CD4-positive, alpha-beta T cell treated with Interleukin-17A for 1 hour (primary cell): ENCODE results near the gene NCK1.

ENCODE experiments used
- DNase-seq: peaks from one replicate; pipeline ENCODE4 v3.0.0-alpha.2; 2020

Gene NCK1

GRCh38 chr3:136861890-136862616, at the start of gene NCK1:
TSS of gene NCK1 (plus strand) at chr3:136862208. CDS start at chr3:136928002, 65,794 bp downstream.
- peak; percentile 99 for DNase-seq

GRCh38 chr3:136817448-136817847, 44.6 kb upstream of the NCK1 start:
- no peak for DNase-seq

- peak; percentile 51 for DNase-seq
Observed at GRCh38 chr3:136818191-136818768, 43.7 kb upstream of the NCK1 start.

GRCh38 chr3:136818769-136819391, 43.1 kb upstream of the NCK1 start, which contains the start of gene SLC35G2:
TSS of gene SLC35G2 (plus strand) at chr3:136819126. CDS start at chr3:136854461, 35,335 bp downstream.
- DNase-seq: peak; percentile 41

- no peak for DNase-seq
Observed at GRCh38 chr3:136819392-136819730, 42.6 kb upstream of the NCK1 start.

- DNase-seq: peak; percentile 31
Observed at GRCh38 chr3:136819731-136820679, 42.0 kb upstream of the NCK1 start.

- DNase-seq: no peak
Observed at GRCh38 chr3:136831461-136831860, 30.5 kb upstream of the NCK1 start.

- DNase-seq: no peak
Observed at GRCh38 chr3:136835089-136835812, 26.8 kb upstream of the NCK1 start.

GRCh38 chr3:136835813-136836510, 26.0 kb upstream of the NCK1 start:
- DNase-seq: no peak

- no peak for DNase-seq
Observed at GRCh38 chr3:136836511-136837156, 25.4 kb upstream of the NCK1 start.

- DNase-seq: no peak
Observed at GRCh38 chr3:136838641-136839555, 23.1 kb upstream of the NCK1 start.

GRCh38 chr3:136839556-136839931, 22.5 kb upstream of the NCK1 start:
- DNase-seq: no peak

- DNase-seq: no peak
Observed at GRCh38 chr3:136840252-136840651, 21.8 kb upstream of the NCK1 start.

- no peak for DNase-seq
Observed at GRCh38 chr3:136842294-136842693, 19.7 kb upstream of the NCK1 start.

- DNase-seq: no peak
Observed at GRCh38 chr3:136844724-136845123, 17.3 kb upstream of the NCK1 start.

- DNase-seq: no peak
Observed at GRCh38 chr3:136852180-136852579, 9.8 kb upstream of the NCK1 start.

- no peak for DNase-seq
Observed at GRCh38 chr3:136856665-136857064, 5.3 kb upstream of the NCK1 start.

GRCh38 chr3:136858381-136858780, 3.6 kb upstream of the NCK1 start:
- peak; percentile 12 for DNase-seq

GRCh38 chr3:136860541-136860940, 1.5 kb upstream of the NCK1 start:
- no peak for DNase-seq
